GM18517 (cell line): Measurements from ENCODE around the gene ANKS3.

Source experiments
- ATAC-seq: cut with Tn5 transposase; IDR thresholded peaks from one replicate; pipeline ENCODE4 v1.9.1; 2021; ENCODE audit warnings: mild to moderate bottlenecking, moderate library complexity; ENCODE audit not compliant: unreplicated experiment

The ANKS3 gene

GRCh38 chr16:4734063-4734729 lies at the start of gene ANKS3, which contains the start of gene DNAAF8:
Gene ANKS3, minus strand, starts transcription at chr16:4734271. Its CDS starts 4,122 bp downstream, at chr16:4730149.
Gene DNAAF8, plus strand, starts transcription at chr16:4734537. Its CDS starts 1,978 bp downstream, at chr16:4736515.
- ATAC-seq: peak; percentile 69

GRCh38 chr16:4783251-4783950 lies 49.3 kb upstream of the ANKS3 start:
- no peak for ATAC-seq

- ATAC-seq: no peak
Observed at GRCh38 chr16:4780235-4780634, 46.2 kb upstream of the ANKS3 start.

- ATAC-seq: no peak
Observed at GRCh38 chr16:4778050-4778392, 44.0 kb upstream of the ANKS3 start.

- ATAC-seq: no peak
Observed at GRCh38 chr16:4777339-4778049, 43.4 kb upstream of the ANKS3 start.

GRCh38 chr16:4776141-4776705 lies 42.2 kb upstream of the ANKS3 start:
- ATAC-seq: no peak

- ATAC-seq: no peak
Observed at GRCh38 chr16:4775005-4775404, 40.9 kb upstream of the ANKS3 start.

- ATAC-seq: no peak
Observed at GRCh38 chr16:4772351-4772750, 38.3 kb upstream of the ANKS3 start.

- ATAC-seq: no peak
Observed at GRCh38 chr16:4771646-4772045, 37.6 kb upstream of the ANKS3 start.

GRCh38 chr16:4769306-4769638 lies 35.2 kb upstream of the ANKS3 start:
- no peak for ATAC-seq

- peak; percentile 46 for ATAC-seq
Observed at GRCh38 chr16:4768549-4769305, 34.7 kb upstream of the ANKS3 start.

GRCh38 chr16:4767872-4768548 lies 33.9 kb upstream of the ANKS3 start:
- peak; percentile 21 for ATAC-seq

- peak; percentile 83 for ATAC-seq
Observed at GRCh38 chr16:4766875-4767628, 33.0 kb upstream of the ANKS3 start, which contains the start of gene ZNF500. Gene ZNF500, minus strand, starts transcription at chr16:4767162. Its CDS starts 1,184 bp downstream, at chr16:4765978.

- ATAC-seq: no peak
Observed at GRCh38 chr16:4765511-4766474, 31.7 kb upstream of the ANKS3 start.

GRCh38 chr16:4763791-4764190 lies 29.7 kb upstream of the ANKS3 start:
- no peak for ATAC-seq

- ATAC-seq: no peak
Observed at GRCh38 chr16:4762205-4762604, 28.1 kb upstream of the ANKS3 start.

- no peak for ATAC-seq
Observed at GRCh38 chr16:4760221-4760910, 26.3 kb upstream of the ANKS3 start.

GRCh38 chr16:4755687-4756086 lies 21.6 kb upstream of the ANKS3 start:
- no peak for ATAC-seq
